ENCODE results near the gene ZBTB5. TPM values are rescaled to one million over a fixed set of nuclear protein-coding genes. Genes with fewer than 3 reads are reported as not detected.
A peak's percentile ranks its signal among the peaks of the same experiment; 100 is the strongest.

The ZBTB5 gene
- total and polyA plus RNA-seq, 2 of the 4 experiments (the other 2 are of a cell fraction), result 6.3 to 9.1 TPM

GRCh38 chr9:37511016-37512010 is 46.1 kb upstream of the ZBTB5 start:
- intact Hi-C loops (cut with micrococcal nuclease), result no loop called here
- WGBS, 2 experiments (ENCODE audit: extremely low coverage in 2 of 2, insufficient read length in 1 of 2), result 100% methylated on average over 1 of the region's 15 CpGs; no CpG with 5 or more reads in 1 of the 2 experiments
- no peaks in the 10 kb centered on the region for H3K9me3 ChIP-seq (ENCODE audit: control insufficient read depth, insufficient read depth, low read length)
- H4K8ac ChIP-seq (ENCODE audit: low read depth in 2 of 2, low read length in 2 of 2), result no peak overlapping the region
- ChIA-PET POLR2A (ENCODE audit: unreplicated experiment) (no interaction called here), CTCF (no interaction called here)
- no peaks in the 10 kb centered on the region for H3K27me3 ChIP-seq (ENCODE audit: control insufficient read depth, insufficient read depth, low read length)
- BruUV-seq (replicated peaks), result no TSS peak
- no peak overlapping the region for H2AFZ ChIP-seq (replicated peaks; ENCODE audit: low read length, poor library complexity)
- DNase-seq, result no peak
- H4K91ac ChIP-seq (ENCODE audit: insufficient read depth, low read depth, low read length), result no peak overlapping the region
- 0 out of 2 replicates have a peak, but pooled peaks cover 3% of the 10 kb centered on the region for H4K20me1 ChIP-seq (ENCODE audit: insufficient read depth, low read length)
- in situ Hi-C loops (cut with MboI; ENCODE audit: low sequenced_read_pairs), result no loop called here
- no peaks in the 10 kb centered on the region; a peak in 1 of 4 replicates for H3K79me1 ChIP-seq (ENCODE audit: low read depth in 1 of 2, low read length in 2 of 2)
- H2BK20ac ChIP-seq (ENCODE audit: low read depth, low read length), result no peak overlapping the region
- H3K4ac ChIP-seq (ENCODE audit: low read depth, low read length), result no peak overlapping the region
- no peak overlapping the region for H2AK5ac ChIP-seq (ENCODE audit: low read depth, low read length)
- no peak overlapping the region for H2BK120ac ChIP-seq (ENCODE audit: low read depth, low read length)
- no peaks in the 10 kb centered on the region for H3K4me1 ChIP-seq (ENCODE audit: control insufficient read depth, insufficient read depth, low read length)
- H3K9me1 ChIP-seq (ENCODE audit: insufficient read depth, low read length), result peaks cover 6% of the 10 kb centered on the region; the same call in 1 of the 2 replicates
- H3K4me2 ChIP-seq (ENCODE audit: low read depth, low read length), result no peak overlapping the region
- H3K36me3 ChIP-seq (ENCODE audit: control insufficient read depth, insufficient read depth, low read length), result peaks cover 16% of the 10 kb centered on the region
- H3K18ac ChIP-seq (ENCODE audit: low read depth, low read length), result no peak overlapping the region
- dilution Hi-C loops (cut with HindIII; ENCODE audit: low sequenced_read_pairs, unreplicated experiment), result no loop called here
- no peak overlapping the region for H3K56ac ChIP-seq (ENCODE audit: extremely low read depth, insufficient read depth, low read length)
- no peak overlapping the region for H3K23ac ChIP-seq (ENCODE audit: low read depth, low read length)
- no peak overlapping the region for H2AK9ac ChIP-seq (replicated peaks; ENCODE audit: low read depth, low read length, poor library complexity)
- no peak overlapping the region for H4K5ac ChIP-seq (ENCODE audit: low read depth, low read length)
- H3K27ac ChIP-seq (ENCODE audit: insufficient read depth, low read length), result no peak overlapping the region
- peak; percentile 50 for ATAC-seq (ENCODE audit: low read depth)
- H2BK5ac ChIP-seq (ENCODE audit: low read depth, low read length, poor library complexity, severe bottlenecking), result no peak overlapping the region
- H3K4me3 ChIP-seq (ENCODE audit: insufficient read depth, low read depth, low read length), result no peak overlapping the region
- H3K9ac ChIP-seq (ENCODE audit: low read depth, low read length), result no peak overlapping the region
- H3K14ac ChIP-seq (replicated peaks; ENCODE audit: low read depth, low read length), result no peak overlapping the region
- no peak overlapping the region for H2BK15ac ChIP-seq (ENCODE audit: low read depth, low read length)
- 0 out of 2 replicates have a peak, but pooled peaks have one; percentile 1 for TF ChIP-seq CTCF (conservative IDR thresholded peaks at IDR 0.05; ENCODE audit: low read depth, low read length)
- no peak for TF ChIP-seq CEBPB (IDR thresholded peaks at IDR 0.05; ENCODE audit: low read depth, low read length)
- TF ChIP-seq RFX5 (IDR thresholded peaks at IDR 0.05; ENCODE audit: low read depth, low read length), result no peak
- TF ChIP-seq BHLHE40 (IDR thresholded peaks at IDR 0.05; ENCODE audit: low read depth, low read length), result no peak
- no peak for TF ChIP-seq MAFK (IDR thresholded peaks at IDR 0.05; ENCODE audit: low read depth, low read length)
- no peak for TF ChIP-seq FOS (IDR thresholded peaks at IDR 0.05; ENCODE audit: low read depth, low read length)
- TF ChIP-seq SMC3 (IDR thresholded peaks at IDR 0.05; ENCODE audit: low read depth, low read length), result no peak
- TF ChIP-seq CHD1 (IDR thresholded peaks at IDR 0.05; ENCODE audit: low read depth, low read length), result no peak
- no peak for TF ChIP-seq MAZ (IDR thresholded peaks at IDR 0.05; ENCODE audit: borderline replicate concordance, low read depth, low read length)
- TF ChIP-seq ELK1 (IDR thresholded peaks at IDR 0.05; ENCODE audit: borderline replicate concordance, low read depth, low read length), result no peak
- no peak for TF ChIP-seq RCOR1 (IDR thresholded peaks at IDR 0.05; ENCODE audit: insufficient replicate concordance, low read length)
- TF ChIP-seq NFE2L2 (IDR thresholded peaks at IDR 0.05; ENCODE audit: low read depth, low read length), result no peak
- no peak for TF ChIP-seq MXI1 (IDR thresholded peaks at IDR 0.05; ENCODE audit: borderline replicate concordance, low read depth, low read length)

All from IMR-90 (cell line).